ENCODE data around the gene TSHZ3.

The TSHZ3 gene

DNA sequence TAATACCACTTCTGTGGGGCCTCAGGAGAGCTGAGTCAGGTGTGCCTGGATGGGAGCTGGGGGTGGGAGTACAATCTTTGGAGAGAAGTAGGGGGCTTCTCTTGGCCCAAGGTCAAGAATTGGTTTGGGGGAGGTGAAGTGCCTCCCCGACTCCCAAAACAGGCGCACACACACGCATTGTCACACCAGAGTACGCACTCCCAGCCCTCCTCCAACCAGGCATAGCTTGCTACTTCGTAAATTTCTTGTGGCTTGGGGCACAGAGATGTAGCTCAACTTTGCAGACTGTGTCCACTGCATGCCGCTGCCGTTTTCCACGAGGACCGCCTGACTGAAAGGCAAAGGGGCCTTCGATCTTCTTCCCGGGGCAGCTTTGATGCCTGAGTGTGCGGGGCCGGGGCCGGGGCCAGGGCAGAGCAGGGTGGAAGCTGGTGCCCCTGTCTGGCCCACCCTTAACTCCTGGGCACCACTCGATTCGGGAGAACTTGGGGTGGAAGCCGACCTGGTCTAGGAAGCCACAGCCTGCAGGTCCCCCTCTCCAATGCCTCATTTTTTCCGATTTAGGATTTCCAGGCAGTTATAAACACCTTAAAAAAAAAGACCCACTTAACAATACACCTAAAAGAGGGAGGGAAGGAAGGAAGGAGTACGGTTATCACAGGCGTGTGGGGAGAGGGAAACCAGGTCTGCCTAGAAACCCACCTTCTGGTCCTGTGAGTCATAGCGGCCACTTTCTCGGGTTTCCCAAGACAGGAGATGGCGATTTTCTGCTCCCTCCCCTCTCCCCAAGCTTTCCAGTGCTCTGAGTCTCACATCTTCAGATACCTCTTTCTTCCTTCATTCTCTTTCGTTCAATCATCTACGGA is 5.8 kb upstream of the TSHZ3 start:
- peak in 1 of 2 experiments; percentile 21 for DNase-seq

GRCh38 chr19:31354316-31354715 is 5.1 kb upstream of the TSHZ3 start:
- DNase-seq: no peak

GRCh38 chr19:31353833-31354232 is 4.6 kb upstream of the TSHZ3 start:
- DNase-seq: peak in 1 of 2 experiments; percentile 30

- peak in 1 of 2 experiments; percentile 22 for DNase-seq
These were observed 3.8 kb upstream of the TSHZ3 start for GRCh38 chr19:31352782-31353651.

DNA sequence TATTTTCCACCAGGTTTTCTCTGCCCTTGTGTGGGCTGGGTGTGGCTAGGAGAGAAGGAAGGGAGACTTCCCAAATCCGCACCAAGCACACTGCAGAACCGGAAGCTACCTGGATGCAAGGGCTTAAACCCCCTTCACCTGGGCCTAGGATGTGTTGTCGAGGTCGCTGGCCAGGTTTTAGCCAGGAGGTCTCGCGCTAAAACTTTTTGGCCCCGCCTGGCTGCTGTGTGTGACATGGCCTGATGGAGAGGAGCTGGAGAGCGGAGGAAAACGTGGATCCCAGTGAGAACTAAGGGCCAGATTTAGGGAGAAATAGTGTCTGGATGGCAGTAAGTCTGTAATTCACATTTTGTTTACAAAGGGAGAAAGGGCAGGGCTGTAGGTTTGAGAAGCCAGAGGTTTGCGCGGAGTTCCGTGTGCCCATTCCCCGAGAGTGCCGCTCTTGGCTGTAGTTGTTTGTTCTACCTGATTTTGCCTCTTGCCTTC is 3.1 kb upstream of the TSHZ3 start:
- DNase-seq: no peak

GRCh38 chr19:31351855-31352195 is 2.6 kb upstream of the TSHZ3 start:
- peak in 1 of 2 experiments; percentile 29 for DNase-seq

GRCh38 chr19:31351056-31351854 is 2.0 kb upstream of the TSHZ3 start:
- peak; percentile 37 to 44 for DNase-seq

GRCh38 chr19:31350693-31351055 is 1.4 kb upstream of the TSHZ3 start:
- peak; percentile 43 to 61 for DNase-seq

DNA sequence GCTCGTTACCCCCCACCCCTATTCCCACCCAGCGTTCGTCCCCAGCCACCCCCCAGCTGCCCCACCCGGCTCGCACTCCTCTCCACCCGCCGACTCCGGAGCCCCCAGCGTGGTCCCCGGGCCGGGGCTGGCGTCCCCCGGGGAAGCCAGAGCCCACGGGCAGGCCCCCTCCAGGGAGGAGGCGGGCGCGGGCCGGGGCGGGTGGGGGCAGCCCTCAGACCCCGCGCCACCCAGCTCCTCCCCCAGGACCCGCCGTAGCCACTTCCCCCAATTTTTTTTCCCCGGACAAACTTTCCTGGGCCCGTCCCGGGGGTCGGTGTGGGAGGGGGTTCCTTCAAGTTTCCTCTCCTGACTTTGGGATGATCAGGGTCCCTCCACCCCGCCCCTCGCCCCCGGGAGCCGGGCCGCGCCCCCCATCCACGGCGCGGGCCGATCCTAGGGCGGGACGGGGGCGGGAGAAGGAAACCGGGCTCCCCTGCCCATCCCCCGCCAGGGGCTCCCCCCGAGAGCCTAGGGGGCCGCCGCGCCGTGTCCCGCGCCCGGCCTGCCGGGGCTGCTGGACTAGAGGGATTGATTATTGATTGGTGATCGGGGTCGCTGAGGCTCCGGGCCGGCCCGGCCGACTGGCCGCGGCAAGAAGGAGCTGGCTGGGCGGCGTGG is 927 bp upstream of the TSHZ3 start:
- DNase-seq: peak in 1 of 2 experiments; percentile 36

GRCh38 chr19:31348481-31349159 is 616 bp downstream of the TSHZ3 start:
- peak; percentile 40 to 51 for DNase-seq

- no peak for DNase-seq
These were observed 1.3 kb downstream of the TSHZ3 start for GRCh38 chr19:31347828-31348392.

- no peak for DNase-seq
These were observed 1.9 kb downstream of the TSHZ3 start for GRCh38 chr19:31347354-31347753.

GRCh38 chr19:31346184-31347059 is 2.8 kb downstream of the TSHZ3 start:
- DNase-seq: no peak

DNA sequence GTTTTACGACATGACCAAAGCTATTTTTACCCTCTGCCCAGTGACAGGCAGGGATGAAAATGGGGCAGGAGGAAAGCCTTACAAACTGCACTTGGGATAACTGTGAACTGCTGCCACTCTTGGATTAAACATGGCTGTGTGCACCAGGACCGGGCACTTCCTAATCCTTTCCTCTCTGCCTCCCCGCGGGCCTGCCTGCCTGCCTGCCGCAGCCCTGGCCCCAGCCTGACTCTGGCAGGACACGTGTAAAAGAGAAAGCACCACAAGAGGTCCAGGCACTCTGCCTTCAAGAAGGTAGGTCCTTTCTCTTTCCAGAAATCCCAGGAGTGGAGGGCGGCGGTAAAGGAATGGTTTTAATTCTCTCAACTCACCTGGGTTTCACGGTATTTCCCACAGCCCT is 4.8 kb downstream of the TSHZ3 start:
- DNase-seq: no peak

GRCh38 chr19:31342926-31343325 is 6.3 kb downstream of the TSHZ3 start:
- no peak for DNase-seq

GRCh38 chr19:31340042-31341025 is 8.9 kb downstream of the TSHZ3 start:
- DNase-seq: no peak

DNA sequence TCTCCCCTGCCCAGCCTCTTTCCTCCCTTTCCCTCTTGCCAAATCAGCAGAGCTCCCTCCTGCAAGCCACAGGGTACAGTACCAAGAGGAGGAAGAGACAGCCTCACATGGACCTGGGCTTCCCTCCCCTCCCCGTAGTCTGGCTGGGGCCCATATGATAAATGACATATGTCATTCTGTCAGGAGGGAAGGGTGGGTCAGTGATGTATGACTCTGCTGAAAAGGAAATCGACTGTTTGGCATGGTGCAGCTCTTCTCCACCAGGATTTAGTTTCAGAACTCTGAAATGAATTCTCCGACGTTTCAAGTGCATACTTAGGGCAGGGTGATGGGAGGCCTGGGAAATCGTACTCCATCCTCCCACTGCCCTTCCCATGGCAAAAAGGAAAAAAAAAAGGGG is 9.8 kb downstream of the TSHZ3 start:
- DNase-seq: no peak

DNA sequence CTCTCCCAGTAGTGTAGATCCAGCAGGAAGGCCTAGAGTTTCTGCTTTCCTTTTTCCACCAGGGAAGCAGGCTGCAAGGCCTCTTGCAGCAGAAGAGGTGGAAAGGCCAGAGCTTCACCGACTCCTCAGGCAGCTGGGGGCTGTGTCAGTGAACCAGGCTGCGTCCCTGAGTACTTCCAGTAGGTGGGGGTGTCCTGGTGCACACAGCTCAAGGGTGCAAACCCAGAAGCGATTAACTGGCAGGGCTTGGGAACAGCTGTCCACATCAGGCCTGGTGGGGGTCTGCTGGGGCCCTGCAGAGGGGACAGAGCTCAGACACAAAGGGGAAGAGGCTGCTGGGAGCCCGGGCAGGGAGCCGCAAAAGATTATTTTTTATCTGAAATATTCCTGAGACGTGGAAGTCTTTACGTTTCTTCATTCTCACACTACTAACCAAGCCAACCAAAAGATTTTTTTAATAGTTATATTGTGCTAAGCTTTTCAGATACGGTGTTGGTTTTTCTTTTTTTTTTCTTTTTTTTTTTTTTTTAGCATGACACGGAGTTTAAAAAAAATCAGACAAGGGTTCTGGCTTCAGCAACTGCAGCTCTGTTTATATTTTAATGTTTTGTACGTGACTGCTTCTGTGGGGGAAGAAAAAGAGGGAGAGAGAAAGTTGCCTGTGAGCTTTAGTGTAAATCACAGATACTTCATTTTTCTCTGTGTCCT is 11.0 kb downstream of the TSHZ3 start:
- DNase-seq: peak; percentile 28 to 39
